ENCODE data around the gene CCL27.

- TF ChIP-seq, protein P1, sequence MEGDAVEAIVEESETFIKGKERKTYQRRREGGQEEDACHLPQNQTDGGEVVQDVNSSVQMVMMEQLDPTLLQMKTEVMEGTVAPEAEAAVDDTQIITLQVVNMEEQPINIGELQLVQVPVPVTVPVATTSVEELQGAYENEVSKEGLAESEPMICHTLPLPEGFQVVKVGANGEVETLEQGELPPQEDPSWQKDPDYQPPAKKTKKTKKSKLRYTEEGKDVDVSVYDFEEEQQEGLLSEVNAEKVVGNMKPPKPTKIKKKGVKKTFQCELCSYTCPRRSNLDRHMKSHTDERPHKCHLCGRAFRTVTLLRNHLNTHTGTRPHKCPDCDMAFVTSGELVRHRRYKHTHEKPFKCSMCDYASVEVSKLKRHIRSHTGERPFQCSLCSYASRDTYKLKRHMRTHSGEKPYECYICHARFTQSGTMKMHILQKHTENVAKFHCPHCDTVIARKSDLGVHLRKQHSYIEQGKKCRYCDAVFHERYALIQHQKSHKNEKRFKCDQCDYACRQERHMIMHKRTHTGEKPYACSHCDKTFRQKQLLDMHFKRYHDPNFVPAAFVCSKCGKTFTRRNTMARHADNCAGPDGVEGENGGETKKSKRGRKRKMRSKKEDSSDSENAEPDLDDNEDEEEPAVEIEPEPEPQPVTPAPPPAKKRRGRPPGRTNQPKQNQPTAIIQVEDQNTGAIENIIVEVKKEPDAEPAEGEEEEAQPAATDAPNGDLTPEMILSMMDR (IDR thresholded peaks at IDR 0.05): no peak
- TF ChIP-seq POLR2A (IDR thresholded peaks at IDR 0.05): no peak
Measured at GRCh38 chr9:34627716-34628655, 34.5 kb downstream of the CCL27 start.

Data from tibial nerve (tissue), 3 donors.